A172 (cell line): ENCODE measurements around the gene PDE7B. TPM values are rescaled to one million over a fixed set of nuclear protein-coding genes. Genes with fewer than 3 reads are reported as not detected.

Experiments
- DNase-seq: peaks from one replicate; pipeline ENCODE4 v3.0.0-alpha.2; 2015; ENCODE audit warnings: low spot score
- total RNA-seq: library from RNA; depleted of rRNA; stranded (reverse); fragments of >200 nt; shearing (Covaris generic); gene quantifications from 2 replicates; pipeline ENCODE4 v1.2.3, GENCODE V29; 2014

Gene PDE7B
- total RNA-seq, 1 experiment from 2014 or later: 0.05 TPM

- no peak for DNase-seq
These were observed 375.3 kb downstream of the PDE7B start for GRCh38 chr6:136226674-136227377.

- DNase-seq: no peak
These were observed 377.3 kb downstream of the PDE7B start for GRCh38 chr6:136228814-136229213.

- no peak for DNase-seq
These were observed 378.8 kb downstream of the PDE7B start for GRCh38 chr6:136230219-136230853.

DNA sequence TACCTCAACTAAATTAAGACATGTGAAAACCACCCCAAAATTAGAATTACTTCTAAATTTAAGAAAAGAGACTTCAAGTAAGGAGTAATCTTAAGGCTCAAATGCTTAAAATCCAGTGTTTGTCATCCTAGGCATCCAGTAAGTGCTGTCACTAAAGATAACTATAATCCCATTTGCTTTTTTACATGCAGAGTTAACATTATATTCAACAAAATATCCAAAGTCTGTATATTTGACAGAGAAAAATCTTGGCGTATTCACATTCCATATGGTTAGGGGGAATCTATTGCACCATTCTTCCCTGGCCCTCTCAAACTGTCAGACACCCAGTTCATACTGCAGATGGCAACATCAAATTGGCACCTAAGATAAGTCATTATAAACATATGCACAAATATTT, 381.2 kb downstream of the PDE7B start:
- no peak for DNase-seq

- DNase-seq: no peak
These were observed 383.7 kb downstream of the PDE7B start for GRCh38 chr6:136235233-136235564.

DNA sequence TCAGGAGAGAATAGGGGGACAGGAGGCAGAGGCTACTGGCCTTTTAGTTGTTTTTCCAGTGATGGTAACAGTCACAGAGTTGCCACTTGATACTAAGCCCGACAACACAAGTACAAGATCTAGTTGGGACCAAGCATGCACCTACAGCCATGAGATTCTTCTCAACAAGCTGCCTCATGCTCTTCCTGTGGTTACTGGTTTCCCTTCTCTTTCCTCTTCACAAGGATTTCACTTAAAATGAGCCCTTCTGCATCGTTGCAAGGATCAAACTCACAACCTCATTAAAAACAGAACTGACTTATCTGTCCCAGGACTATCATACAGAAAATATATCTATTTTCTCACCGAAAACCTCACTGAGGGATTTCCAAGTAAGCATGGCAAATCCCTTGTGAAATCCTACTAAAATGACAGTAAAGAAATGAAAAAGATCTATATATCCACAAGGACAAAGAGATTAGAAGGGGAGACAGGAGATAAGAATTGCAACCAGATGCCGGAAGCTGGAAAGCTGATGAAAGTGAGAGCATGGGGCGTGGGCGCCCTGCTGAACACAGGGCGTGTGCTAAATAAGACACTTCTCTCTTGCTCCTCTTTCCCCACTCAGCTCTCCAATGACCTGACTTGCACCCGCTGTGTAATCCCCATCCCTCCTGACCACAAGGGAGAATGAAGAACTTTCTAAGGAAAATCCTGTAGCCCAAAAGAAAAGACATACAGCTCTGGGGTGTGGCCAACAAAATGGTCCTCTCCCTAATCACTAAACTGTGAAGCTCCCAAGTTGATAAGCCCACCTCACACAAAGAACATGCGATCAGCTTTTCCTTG, 385.2 kb downstream of the PDE7B start:
- no peak for DNase-seq

DNA sequence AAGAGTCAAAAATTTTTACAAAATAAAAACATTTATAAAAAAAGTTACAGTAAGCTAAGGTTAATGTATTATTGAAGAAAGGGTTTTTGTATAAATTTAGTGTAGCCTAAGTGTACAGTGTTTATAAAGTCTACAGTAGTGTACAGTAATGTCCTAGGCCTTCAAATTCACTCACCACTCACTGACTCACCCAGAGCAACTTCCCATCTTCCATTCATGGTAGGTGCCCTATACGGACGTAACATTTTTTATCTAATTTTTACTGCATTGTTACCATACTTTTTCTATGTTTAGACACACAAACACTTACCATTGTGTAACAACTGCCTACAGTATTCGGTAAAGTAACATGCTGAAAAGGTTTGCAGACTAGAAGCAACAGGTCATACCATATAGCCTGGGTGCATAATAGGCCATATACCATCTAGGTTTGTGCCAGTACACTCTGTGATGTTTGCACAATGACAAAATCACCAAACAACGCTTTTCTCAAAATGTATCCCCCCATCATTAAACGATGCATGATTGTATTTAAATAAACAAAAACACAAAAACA, 392.6 kb downstream of the PDE7B start:
- no peak for DNase-seq
